Endothelial cell of umbilical vein (primary cell): ENCODE data around the gene JPH3. TPM values are rescaled to one million over a fixed set of nuclear protein-coding genes. Genes with fewer than 3 reads are reported as not detected.
A peak's percentile ranks its signal among the peaks of the same experiment; 100 is the strongest.

Experiments
- BruUV-seq: library from RNA; stranded (reverse); fragments of 400-500 nt; replicated peaks from 2 replicates; lab custom pipeline; 2021; lab: Mats Ljungman, UMichigan
- CTCF ChIA-PET: fragments of 300-600, 350-600 bp; sonication (Branson Sonifier 250); formaldehyde crosslinking; loops from one replicate; lab custom pipeline; 2021; ENCODE audit warnings: antibody characterized with exemption, inconsistent platforms; lab: Charles Lee
- POLR2A ChIA-PET: fragments of 300-600, 350-600 bp; sonication (Branson Sonifier 250); formaldehyde crosslinking; loops from one replicate; lab custom pipeline; 2021; ENCODE audit warnings: antibody characterized with exemption, inconsistent platforms; lab: Charles Lee
- DNase-seq: peaks from one replicate; pipeline ENCODE4 v3.0.0-alpha.2; 2011; ENCODE audit warnings: low read depth, low spot score
- FAIRE-seq: peaks from 2 replicates; lab custom pipeline; 2011; peaks lifted over from hg19 to GRCh38; lab: Jason Lieb, UNC
- H2AFZ ChIP-seq: 2 replicates; pipeline ENCODE4 v1.6.0; 2012; ENCODE audit warnings: low read depth, low read length, control low read depth, inconsistent platforms
- H3K27ac ChIP-seq: 2 replicates; pipeline ENCODE4 v1.5.1; 2011; ENCODE audit warnings: low read depth, mild to moderate bottlenecking, control low read depth, low read length, moderate library complexity; ENCODE audit not compliant: insufficient read depth
- H3K27me3 ChIP-seq, 2 experiments: 2 replicates each; pipeline versions ENCODE4 v1.6.0 to v1.6.1; 2011; ENCODE audit warnings: low read length in 2 of 2, mixed read lengths in 1 of 2; ENCODE audit not compliant: control insufficient read depth in 2 of 2, insufficient read depth in 2 of 2
- H3K36me3 ChIP-seq, 2 experiments: 2 replicates in 1 of 2; 3 replicates in 1 of 2; pipeline ENCODE4 v1.5.1; 2011; ENCODE audit warnings: low read length in 2 of 2, mild to moderate bottlenecking in 1 of 2, moderate library complexity in 1 of 2; ENCODE audit not compliant: control insufficient read depth in 2 of 2, insufficient read depth in 2 of 2; ENCODE audit errors: extremely low read depth in 1 of 2
- H3K4me1 ChIP-seq: 3 replicates; pipeline ENCODE4 v1.5.1; 2011; ENCODE audit warnings: mild to moderate bottlenecking, low read length; ENCODE audit not compliant: control insufficient read depth, insufficient read depth; ENCODE audit errors: extremely low read depth
- H3K4me2 ChIP-seq: 2 replicates; pipeline ENCODE4 v1.6.1; 2011; ENCODE audit warnings: low read length, control low read depth, mixed read lengths; ENCODE audit not compliant: insufficient read depth
- H3K4me3 ChIP-seq, 3 experiments: fragments of 200-600 bp in 1 of 3; sonication (generic), shearing (Covaris generic) in 1 of 3; replicated peaks in 1 of 3; 2 replicates each; pipeline ENCODE4 v1.5.1; 2011 to 2016; ENCODE audit warnings: control low read depth in 3 of 3, low read length in 3 of 3, mild to moderate bottlenecking in 2 of 3, inconsistent platforms in 1 of 3, low read depth in 1 of 3, moderate library complexity in 1 of 3; ENCODE audit not compliant: insufficient read depth in 1 of 3
- H3K79me2 ChIP-seq: 2 replicates; pipeline ENCODE4 v1.6.0; 2012; ENCODE audit warnings: low read length, inconsistent platforms; ENCODE audit not compliant: control insufficient read depth, insufficient read depth
- H3K9ac ChIP-seq: replicated peaks from 2 replicates; pipeline ENCODE3; 2011; ENCODE audit warnings: low read length, control low read depth; ENCODE audit not compliant: insufficient read depth; ENCODE audit errors: extremely low read depth
- H3K9me1 ChIP-seq: replicated peaks from 3 replicates; pipeline ENCODE4 v1.6.0; 2011; ENCODE audit warnings: mild to moderate bottlenecking, low read length; ENCODE audit not compliant: control insufficient read depth, insufficient read depth; ENCODE audit errors: extremely low read depth
- H3K9me3 ChIP-seq: replicated peaks from 2 replicates; pipeline ENCODE4 v1.5.1; 2012; ENCODE audit warnings: low read length, inconsistent platforms; ENCODE audit not compliant: control insufficient read depth, insufficient read depth
- H4K20me1 ChIP-seq: replicated peaks from 2 replicates; pipeline ENCODE3; 2011; ENCODE audit warnings: mild to moderate bottlenecking, low read length; ENCODE audit not compliant: control insufficient read depth, insufficient read depth; ENCODE audit errors: extremely low read depth
- CTCF ChIP-seq, 2 donors: IDR thresholded peaks; 1 replicate in 1 of 2; 2 replicates in 1 of 2; pipeline ENCODE4 v1.5.1; 2011; ENCODE audit warnings: low read length in 2 of 2, mild to moderate bottlenecking in 2 of 2, moderate library complexity in 2 of 2, control low read depth in 1 of 2, inconsistent platforms in 1 of 2, low read depth in 1 of 2; ENCODE audit not compliant: insufficient read depth in 1 of 2; ENCODE audit errors: extremely low read depth in 1 of 2
- FOS ChIP-seq: IDR thresholded peaks from 2 replicates; pipeline ENCODE4 v1.6.1; 2011; ENCODE audit warnings: mild to moderate bottlenecking, low read length, moderate library complexity, borderline replicate concordance; ENCODE audit not compliant: insufficient read depth
- POLR2A ChIP-seq: IDR thresholded peaks from 2 replicates; pipeline ENCODE4 v1.6.1; 2012; ENCODE audit warnings: low read depth, mild to moderate bottlenecking, control low read depth, low read length
- POLR2AphosphoS5 ChIP-seq: IDR thresholded peaks from 2 replicates; pipeline ENCODE4 v1.6.1; 2012; ENCODE audit warnings: low read depth, mild to moderate bottlenecking, control low read depth, low read length, moderate library complexity; ENCODE audit not compliant: insufficient read depth
- dilution Hi-C: fragments of 300-500 bp; cut with MboI; formaldehyde crosslinking; loops from one replicate; pipeline ENCODE4 v1.15.0; 2019; ENCODE audit warnings: low sequenced_read_pairs; ENCODE audit not compliant: extremely low pct_ligation_motif_present
- intact Hi-C: fragments of 100-400 bp; cut with micrococcal nuclease; formaldehyde crosslinking; loops from one replicate; pipeline ENCODE4 v1.10.0; 2022
- polyA plus RNA-seq, 4 experiments: library from polyadenylated mRNA; depleted of rRNA in 3 of 4; stranded (reverse) in 3 of 4; unstranded in 1 of 4; fragments of >200 nt; gene quantifications; 2 replicates each; pipeline versions ENCODE4 v1.2.1 to v1.2.3, GENCODE V29; 2011 to 2012; ENCODE audit warnings: missing spikeins in 1 of 4
- total RNA-seq: library from RNA; stranded (reverse); gene quantifications from 2 replicates; pipeline ENCODE4 v1.2.3, GENCODE V29; 2021

The JPH3 gene
- total and polyA plus RNA-seq, 2 donors (not counting 3 experiments of a cell fraction or from before 2014, with no cell fraction given) = 0.22 to 0.30 TPM

- ChIA-PET CTCF (interaction anchor here (1.3 to 2.5 kb wide), 3 partner anchors 10 to 47 kb away, joined by 3 to 10 read pairs (median 4); no protein-coding TSS in a partner anchor), POLR2A (no interaction called here)
- Histone ChIP-seq H3K4me3 (no peak overlapping the region), H4K20me1 (no peaks in the 10 kb centered on the region), H3K27ac (no peak overlapping the region), H2AFZ (no peak overlapping the region), H3K79me2 (no peaks in the 10 kb centered on the region), H3K36me3 (no peaks in the 10 kb centered on the region), H3K4me1 (no peaks in the 10 kb centered on the region), H3K9me3 (no peaks in the 10 kb centered on the region), H3K9ac (no peak overlapping the region), H3K4me2 (no peak overlapping the region), H3K9me1 (no peaks in the 10 kb centered on the region), H3K27me3 (peaks cover 0 to 3% of the 10 kb centered on the region in 2 experiments)
- FAIRE-seq = no peak
- no peak for TF ChIP-seq POLR2AphosphoS5
- TF ChIP-seq CTCF (IDR thresholded peaks at IDR 0.05; ENCODE audit: extremely low read depth in 1 of 2, insufficient read depth in 1 of 2, low read depth in 1 of 2, low read length in 2 of 2) = no peak
- no peak for TF ChIP-seq FOS
- intact Hi-C loops (no loop called here), dilution Hi-C loops (no loop called here)
- no TSS peak for BruUV-seq
- no peak for DNase-seq
These were observed 50.5 kb downstream of the JPH3 start for GRCh38 chr16:87652799-87653198.

GRCh38 chr16:87653234-87653633 lies 50.9 kb downstream of the JPH3 start:
- no peaks in the 10 kb centered on the region for H3K4me1 ChIP-seq
- H3K79me2 ChIP-seq = no peaks in the 10 kb centered on the region
- dilution Hi-C loops = no loop called here
- intact Hi-C loops = no loop called here
- peaks cover 0 to 3% of the 10 kb centered on the region in 2 experiments for H3K27me3 ChIP-seq
- no peaks in the 10 kb centered on the region for H3K36me3 ChIP-seq
- H3K9me3 ChIP-seq = no peaks in the 10 kb centered on the region
- no peaks in the 10 kb centered on the region for H4K20me1 ChIP-seq
- no peak overlapping the region for H3K27ac ChIP-seq
- FAIRE-seq = no peak
- DNase-seq = no peak
- H3K9ac ChIP-seq = no peak overlapping the region
- TF ChIP-seq CTCF (IDR thresholded peaks at IDR 0.05; ENCODE audit: extremely low read depth in 1 of 2, insufficient read depth in 1 of 2, low read depth in 1 of 2, low read length in 2 of 2) (peak in 1 of 2 donors; percentile 27), POLR2A (no peak)
- no peaks in the 10 kb centered on the region for H3K9me1 ChIP-seq
- ChIA-PET POLR2A (no interaction called here), CTCF (interaction anchor here (1.5 to 2.5 kb wide), 2 partner anchors 17 to 47 kb away, joined by 3 to 10 read pairs; no protein-coding TSS in a partner anchor)
- no peak overlapping the region for H2AFZ ChIP-seq
- H3K4me3 ChIP-seq = no peak overlapping the region
- BruUV-seq = no TSS peak
- H3K4me2 ChIP-seq = no peak overlapping the region
